ENCODE measurements around the gene SEC23B. TPM values are rescaled to one million over a fixed set of nuclear protein-coding genes. Genes with fewer than 3 reads are reported as not detected.

SEC23B gene
- total and polyA plus RNA-seq, 2 of the 13 experiments (the other 11 are each of a cell fraction or from before 2014, with no cell fraction given), result 114 to 120 TPM

- no peak overlapping the region for H3K9ac ChIP-seq (ENCODE audit: insufficient read depth, low read depth, low read length)
- FAIRE-seq (no peak), ATAC-seq (no peak), DNase-seq (ENCODE audit: low spot score) (no peak)
- H3K27ac ChIP-seq (ENCODE audit: extremely low read length, insufficient read depth, low read length), result no peak overlapping the region
- H3K36me3 ChIP-seq (replicated peaks in 1 of 2; ENCODE audit: control insufficient read depth in 1 of 2, insufficient read depth in 2 of 2, low read length in 2 of 2), result peaks cover 21 to 66% of the 10 kb centered on the region in 2 experiments
- H3K9me3 ChIP-seq (ENCODE audit: low read length), result no peaks in the 10 kb centered on the region
- no TSS peak for BruUV-seq (replicated peaks)
- no peak overlapping the region for H2AFZ ChIP-seq (ENCODE audit: low read length)
- CTCF ChIA-PET (ENCODE audit: low intra/inter-chr PET ratio, low total read pairs), result no interaction called here
- no peak overlapping the region for H3K4me2 ChIP-seq (ENCODE audit: low read depth, low read length)
- H3K79me2 ChIP-seq (ENCODE audit: insufficient read depth, low read length), result no peaks in the 10 kb centered on the region
- no peak for TF ChIP-seq NFE2L2 (IDR thresholded peaks at IDR 0.05; ENCODE audit: low read length)
- TF ChIP-seq ZNF564 (CRISPR knock-in tag; IDR thresholded peaks at IDR 0.05), result no peak
- no peak for TF ChIP-seq SMARCC2 (IDR thresholded peaks at IDR 0.05)
- TF ChIP-seq ZBTB33 (CRISPR knock-in tag; IDR thresholded peaks at IDR 0.05), result no peak
- no peak for TF ChIP-seq HNRNPH1 (optimal IDR thresholded peaks at IDR 0.05; ENCODE audit: low read depth, low read length)
- no peak for TF ChIP-seq ZC3H13 (CRISPR knock-in tag; IDR thresholded peaks at IDR 0.05)
- no peak for TF ChIP-seq ZFY (CRISPR knock-in tag; IDR thresholded peaks at IDR 0.05)
- no peak for TF ChIP-seq BHLHE40 (IDR thresholded peaks at IDR 0.05; ENCODE audit: low read length)
- TF ChIP-seq ZC3H4 (CRISPR knock-in tag; IDR thresholded peaks at IDR 0.05; ENCODE audit: borderline replicate concordance), result no peak
- no peak for TF ChIP-seq ZNF776 (CRISPR knock-in tag; IDR thresholded peaks at IDR 0.05)
- no peak for TF ChIP-seq DR1 (CRISPR knock-in tag; IDR thresholded peaks at IDR 0.05)
- H3K4me3 ChIP-seq (replicated peaks in 1 of 3; ENCODE audit: insufficient read depth in 1 of 3, low read depth in 2 of 3, low read length in 3 of 3), result no peak overlapping the region
- H3K4me1 ChIP-seq (ENCODE audit: insufficient read depth, low read length), result peaks cover 21% of the 10 kb centered on the region
- POLR2A ChIA-PET, result interaction anchor here (1.5 to 3.1 kb wide), 4 partner anchors 11 to 107 kb away, joined by 5 to 15 read pairs (median 10); partner anchors contain the start of genes DZANK1, POLR3F, RBBP9 and SEC23B
- H3K27me3 ChIP-seq (ENCODE audit: control insufficient read depth in 1 of 2, insufficient read depth in 2 of 2, low read length in 2 of 2), result no peaks in the 10 kb centered on the region
- in situ Hi-C loops (cut with HindIII; ENCODE audit: extremely low pct_ligation_motif_present, low pct_unique_long_range_greater_than_20kb), result no loop called here
- intact Hi-C loops (cut with micrococcal nuclease; ENCODE audit: unreplicated experiment), result no loop called here
- no peaks in the 10 kb centered on the region for H4K20me1 ChIP-seq (ENCODE audit: insufficient read depth, low read length)
- WGBS (ENCODE audit: low lambda C conversion rate), result 93% methylated on average over 1 of the region's 1 CpG
These were observed 29.9 kb upstream of the SEC23B start for GRCh38 chr20:18477821-18478220.
